Adrenal gland (tissue), 12 donors: ENCODE data around the gene FANCL. TPM values are rescaled to one million over a fixed set of nuclear protein-coding genes. Genes with fewer than 3 reads are reported as not detected.

Source experiments
- DNase-seq, 7 donors: peaks; one replicate each; pipeline ENCODE4 v3.0.0-alpha.2; 2019 to 2020
- H3K27ac ChIP-seq, 5 donors: fragments of 200-600 bp; sonication (generic) in 4 of 5; 1 replicate in 3 of 5; 2 replicates in 2 of 5; pipeline versions ENCODE4 v1.5.1 to v1.8.0; 2016 to 2020; ENCODE audit warnings: mild to moderate bottlenecking in 1 of 5
- H3K27me3 ChIP-seq: fragments of 200-600 bp; 2 replicates; pipeline ENCODE4 v1.8.0; 2021
- H3K36me3 ChIP-seq, 2 donors: fragments of 200-600 bp; replicated peaks in 1 of 2; 1 replicate in 1 of 2; 2 replicates in 1 of 2; pipeline versions ENCODE4 v1.5.1 to v1.8.0; 2018 to 2022
- H3K4me1 ChIP-seq, 2 donors: fragments of 200-600 bp; replicated peaks in 1 of 2; 1 replicate in 1 of 2; 2 replicates in 1 of 2; pipeline versions ENCODE4 v1.5.1 to v1.8.0; 2018 to 2021
- H3K4me3 ChIP-seq, 4 donors: fragments of 200-600 bp; sonication (generic) in 3 of 4; one replicate each; pipeline ENCODE4 v1.5.1; 2016 to 2018
- H3K9me3 ChIP-seq, 3 donors: fragments of 200-600 bp; sonication (generic) in 1 of 3; replicated peaks in 1 of 3; 1 replicate in 2 of 3; 2 replicates in 1 of 3; pipeline versions ENCODE4 v1.5.1 to v1.8.0; 2016 to 2021
- POLR2A ChIP-seq, 2 donors: fragments of 450-650 bp; IDR thresholded peaks; one replicate each; pipeline ENCODE4 v1.6.1; 2017; ENCODE audit warnings: antibody characterized with exemption in 2 of 2, mild to moderate bottlenecking in 2 of 2, moderate library complexity in 1 of 2
- WGBS, 4 donors: extraction: QIAGEN DNeasy Blood & Tissue Kit in 2 of 4; methylation state at CpG; one replicate each; pipeline versions ENCODE4 v1.1.5 to v1.1.7; 2013 to 2017; 5-methylcytosine and 5-hydroxymethylcytosine counted together
- intact Hi-C, 2 donors: fragments of 100-400 bp; cut with DNase I; formaldehyde crosslinking; loops; one replicate each; pipeline versions ENCODE4 v1.14.1 to v1.15.0; 2022 to 2023
- polyA plus RNA-seq, 3 donors: library from polyadenylated mRNA; stranded (reverse); fragments of 200-250 nt in 2 of 3; fragments of 350-450 nt in 1 of 3; fragmentation: Illumina TruSeq in 1 of 3; extraction: RNeasy Lipid Tissue Mini Kit (QIAGEN cat#74804) in 1 of 3; gene quantifications; one replicate each; pipeline ENCODE4 v1.2.3, GENCODE V29; 2013 to 2014
- total RNA-seq, 9 donors: library from RNA; depleted of rRNA in 4 of 9; stranded (reverse); fragments of >200 nt in 4 of 9; fragments of 120-200 nt in 1 of 9; fragmentation: NEBNext Ultra II Directional in 1 of 9; extraction: Animal tissue kit (Norgen Biotek cat#: 25700) in 1 of 9; gene quantifications; one replicate each; pipeline versions ENCODE4 v1.1.0 to v1.2.4, GENCODE V29; 2013 to 2023
- TF ChIP-seq, protein P1 (sequence below), 6 experiments: fragments of 450-650 bp in 4 of 6; fragments of 200-600 bp in 2 of 6; sonication (generic) in 1 of 6; IDR thresholded peaks; 1 replicate in 5 of 6; 2 replicates in 1 of 6; pipeline versions ENCODE4 v1.5.1 to v1.8.0; 2016 to 2021; ENCODE audit warnings: antibody characterized with exemption in 6 of 6, mild to moderate bottlenecking in 2 of 6, moderate library complexity in 1 of 6
- donor health status: healthy with polysubstance abuse.
- donor health status: Bipolar disorder and iron deficiency.
- donor health status: DM: yes; HTN: yes; CAD: no.
- donor health status: DM: no; HTN: no; CAD: no.
- donor health status: DM: no; HTN: no; CAD: no.
- donor health status: DM: yes; HTN: yes; CAD: no.

FANCL gene
- total and polyA plus RNA-seq, 12 donors: 25.7 to 99.7 (median 55.3) TPM

DNA sequence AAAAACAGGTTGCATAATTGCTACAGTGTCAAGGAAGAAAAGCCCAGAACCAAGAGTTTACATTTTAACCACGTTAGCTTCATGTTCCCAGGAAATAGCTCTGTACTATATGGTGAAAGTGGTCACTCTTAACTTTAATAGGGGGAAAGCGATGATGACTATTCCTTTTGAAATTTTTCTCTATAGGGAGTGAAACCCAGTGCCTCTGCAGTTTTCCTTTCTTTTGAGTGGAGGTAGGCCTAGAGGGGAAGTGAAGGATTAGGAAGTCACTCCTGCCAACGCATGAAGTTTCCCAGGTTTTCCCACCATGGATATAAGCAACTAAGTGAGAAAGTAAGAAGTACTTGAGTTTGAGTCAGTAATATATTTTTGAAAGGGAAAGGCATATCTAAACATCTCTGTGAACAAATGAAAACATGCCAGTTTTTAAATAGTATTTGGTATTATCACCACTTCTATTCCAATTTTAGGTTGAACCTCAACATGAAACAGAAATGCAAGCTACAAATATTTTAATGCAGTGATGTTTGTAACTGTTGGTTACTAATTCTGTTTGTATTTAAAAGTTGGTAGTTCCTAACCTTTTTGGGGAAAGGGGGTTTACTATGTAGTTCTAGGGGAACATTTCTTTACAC, 102.6 kb downstream of the FANCL start:
- intact Hi-C loops: no loop called here
- TF ChIP-seq POLR2A (IDR thresholded peaks at IDR 0.05): no peak
- TF ChIP-seq, protein P1, sequence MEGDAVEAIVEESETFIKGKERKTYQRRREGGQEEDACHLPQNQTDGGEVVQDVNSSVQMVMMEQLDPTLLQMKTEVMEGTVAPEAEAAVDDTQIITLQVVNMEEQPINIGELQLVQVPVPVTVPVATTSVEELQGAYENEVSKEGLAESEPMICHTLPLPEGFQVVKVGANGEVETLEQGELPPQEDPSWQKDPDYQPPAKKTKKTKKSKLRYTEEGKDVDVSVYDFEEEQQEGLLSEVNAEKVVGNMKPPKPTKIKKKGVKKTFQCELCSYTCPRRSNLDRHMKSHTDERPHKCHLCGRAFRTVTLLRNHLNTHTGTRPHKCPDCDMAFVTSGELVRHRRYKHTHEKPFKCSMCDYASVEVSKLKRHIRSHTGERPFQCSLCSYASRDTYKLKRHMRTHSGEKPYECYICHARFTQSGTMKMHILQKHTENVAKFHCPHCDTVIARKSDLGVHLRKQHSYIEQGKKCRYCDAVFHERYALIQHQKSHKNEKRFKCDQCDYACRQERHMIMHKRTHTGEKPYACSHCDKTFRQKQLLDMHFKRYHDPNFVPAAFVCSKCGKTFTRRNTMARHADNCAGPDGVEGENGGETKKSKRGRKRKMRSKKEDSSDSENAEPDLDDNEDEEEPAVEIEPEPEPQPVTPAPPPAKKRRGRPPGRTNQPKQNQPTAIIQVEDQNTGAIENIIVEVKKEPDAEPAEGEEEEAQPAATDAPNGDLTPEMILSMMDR (IDR thresholded peaks at IDR 0.05): no peak
- 92 to 97% (median 93%) methylated on average over 3 of the region's 3 CpGs for whole genome bisulfite sequencing, 4 donors
- no peak for DNase-seq
- Histone ChIP-seq H3K27ac (no peak overlapping the region), H3K4me3 (no peak overlapping the region), H3K4me1 (peaks cover 0 to 5% of the 10 kb centered on the region in 2 donors), H3K9me3 (no peaks in the 10 kb centered on the region), H3K27me3 (no peaks in the 10 kb centered on the region), H3K36me3 (no peaks in the 10 kb centered on the region)

DNA sequence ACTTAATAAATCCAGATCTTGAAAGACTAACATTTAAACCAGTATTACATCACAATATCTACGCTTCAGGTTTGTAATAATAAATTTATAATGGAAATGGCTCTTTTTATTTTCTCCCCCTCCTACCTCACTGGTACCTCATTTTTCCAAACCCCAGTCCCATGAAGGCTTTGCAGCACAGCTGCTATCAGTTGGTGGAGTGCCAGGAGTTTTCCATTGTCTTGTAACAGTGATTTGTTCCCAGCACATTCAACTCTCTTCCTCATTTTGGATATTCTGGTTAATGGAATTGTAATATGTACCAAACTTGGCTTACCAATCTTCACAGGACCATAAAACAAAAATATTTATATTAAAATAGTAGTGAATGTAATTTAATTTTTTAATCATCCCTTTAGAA, 103.3 kb downstream of the FANCL start:
- Histone ChIP-seq H3K27me3 (no peaks in the 10 kb centered on the region), H3K4me3 (no peak overlapping the region), H3K27ac (no peak overlapping the region), H3K4me1 (peaks cover 0 to 5% of the 10 kb centered on the region in 2 donors), H3K36me3 (no peaks in the 10 kb centered on the region), H3K9me3 (no peaks in the 10 kb centered on the region)
- WGBS, 4 donors: 86 to 97% (median 94%) methylated on average over 1 of the region's 1 CpG
- intact Hi-C loops: no loop called here
- peak in 5 of 7 donors; percentile 18 to 61 (median 35) for DNase-seq
- TF ChIP-seq, protein P1 (IDR thresholded peaks at IDR 0.05): no peak
- no peak for TF ChIP-seq POLR2A (IDR thresholded peaks at IDR 0.05)

DNA sequence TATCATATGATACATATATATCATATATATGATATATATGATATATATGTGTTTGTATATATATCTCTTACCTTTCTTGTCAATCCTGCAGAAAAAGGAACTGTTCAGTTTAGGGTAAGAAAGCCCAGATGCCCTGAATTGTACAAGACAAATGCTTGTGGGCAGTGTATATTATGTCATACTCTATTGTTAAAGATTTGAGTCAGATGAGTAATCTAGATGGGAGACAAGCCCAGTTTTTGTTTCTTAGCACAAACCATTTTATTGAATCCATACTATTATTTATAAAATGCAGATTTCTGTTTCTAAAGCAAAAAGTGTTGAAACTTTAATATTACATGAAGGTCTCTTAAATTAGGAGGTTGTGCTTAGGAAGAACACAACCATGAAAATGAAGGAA, 103.9 kb downstream of the FANCL start:
- TF ChIP-seq, protein P1 (IDR thresholded peaks at IDR 0.05): no peak
- intact Hi-C loops: no loop called here
- Histone ChIP-seq H3K9me3 (no peaks in the 10 kb centered on the region), H3K27ac (no peak overlapping the region), H3K27me3 (no peaks in the 10 kb centered on the region), H3K4me1 (peaks cover 0 to 5% of the 10 kb centered on the region in 2 donors), H3K4me3 (no peak overlapping the region), H3K36me3 (no peaks in the 10 kb centered on the region)
- no peak for DNase-seq

DNA sequence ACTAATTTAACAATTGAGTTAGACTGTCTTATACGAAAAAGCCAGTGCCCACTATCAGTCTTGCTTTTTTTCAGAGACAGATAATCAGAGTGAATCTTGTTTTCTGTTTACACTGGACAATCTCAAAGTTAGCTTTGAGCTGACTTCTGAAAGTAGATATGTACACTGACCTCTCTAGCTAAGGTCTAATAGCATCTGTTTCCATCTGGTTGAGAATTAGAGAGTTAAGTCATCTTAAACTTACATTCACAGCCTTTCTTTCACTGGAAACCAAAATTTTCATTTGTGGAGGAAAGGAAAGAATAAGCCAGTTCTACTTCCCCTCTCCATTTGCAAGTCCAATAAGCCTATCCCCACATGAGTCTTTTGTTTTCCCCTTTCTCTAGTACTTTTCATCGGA, 105.3 kb downstream of the FANCL start:
- 80 to 86% (median 82%) methylated on average over 2 of the region's 2 CpGs for WGBS, 4 donors
- intact Hi-C loops: no loop called here
- no peak for TF ChIP-seq POLR2A (IDR thresholded peaks at IDR 0.05)
- TF ChIP-seq, protein P1 (IDR thresholded peaks at IDR 0.05): no peak
- Histone ChIP-seq H3K27ac (no peak overlapping the region), H3K36me3 (no peaks in the 10 kb centered on the region), H3K9me3 (no peaks in the 10 kb centered on the region), H3K27me3 (no peaks in the 10 kb centered on the region), H3K4me3 (no peak overlapping the region), H3K4me1 (peaks cover 0 to 19% of the 10 kb centered on the region in 2 donors)
- no peak for DNase-seq
